Kidney (tissue), 14 donors: Measurements from ENCODE around the gene SNX5. TPM values are rescaled to one million over a fixed set of nuclear protein-coding genes. Genes with fewer than 3 reads are reported as not detected.

Experiments
- DNase-seq, 5 donors: peaks; one replicate each; pipeline ENCODE4 v3.0.0-alpha.2; 2013 to 2020
- FAIRE-seq: peaks from 2 replicates; lab custom pipeline; 2012; peaks lifted over from hg19 to GRCh38; lab: Jason Lieb, UNC
- H3K27ac ChIP-seq, 2 donors: one replicate each; pipeline ENCODE4 v1.7.0; 2013; ENCODE audit warnings: low read depth in 2 of 2, low read length in 2 of 2, inconsistent platforms in 1 of 2
- H3K27me3 ChIP-seq: one replicate; pipeline ENCODE4 v1.7.1; 2013; ENCODE audit warnings: low read length, inconsistent platforms; ENCODE audit not compliant: control insufficient read depth, insufficient read depth
- H3K36me3 ChIP-seq, 3 donors: one replicate each; pipeline versions ENCODE4 v1.7.0 to v1.7.1; 2013; ENCODE audit warnings: low read length in 3 of 3, control low read depth in 1 of 3, inconsistent platforms in 1 of 3; ENCODE audit not compliant: insufficient read depth in 3 of 3, control insufficient read depth in 2 of 3
- H3K4me1 ChIP-seq, 3 donors: one replicate each; pipeline versions ENCODE4 v1.7.0 to v1.7.1; 2013; ENCODE audit warnings: low read length in 3 of 3, inconsistent platforms in 1 of 3, low read depth in 1 of 3; ENCODE audit not compliant: control insufficient read depth in 2 of 3, insufficient read depth in 2 of 3
- H3K4me3 ChIP-seq, 3 donors: one replicate each; pipeline versions ENCODE4 v1.7.0 to v1.8.1; 2013; ENCODE audit warnings: low read length in 3 of 3, control low read depth in 1 of 3, inconsistent platforms in 1 of 3
- H3K9ac ChIP-seq, 3 donors: one replicate each; pipeline versions ENCODE4 v1.7.0 to v1.7.1; 2013; ENCODE audit warnings: low read length in 3 of 3, control low read depth in 1 of 3, inconsistent platforms in 1 of 3
- H3K9me3 ChIP-seq, 3 donors: one replicate each; pipeline versions ENCODE4 v1.7.0 to v1.7.1; 2013; ENCODE audit warnings: low read length in 3 of 3, control low read depth in 1 of 3, inconsistent platforms in 1 of 3; ENCODE audit not compliant: control insufficient read depth in 2 of 3, insufficient read depth in 1 of 3
- intact Hi-C: fragments of 100-400 bp; cut with DNase I; formaldehyde crosslinking; loops from one replicate; pipeline ENCODE4 v1.11.1; 2022
- polyA plus RNA-seq: library from polyadenylated mRNA; stranded (reverse); fragments of 350-450 nt; fragmentation: Illumina TruSeq; extraction: RNeasy Lipid Tissue Mini Kit (QIAGEN cat#74804); gene quantifications from one replicate; pipeline ENCODE4 v1.2.3, GENCODE V29; 2014; ENCODE audit warnings: low read depth, low replicate concordance; ENCODE audit not compliant: insufficient read depth
- total RNA-seq: library from RNA; stranded (reverse); fragmentation: NEBNext Ultra II Directional; extraction: Animal tissue kit (Norgen Biotek cat#: 25700); gene quantifications from one replicate; pipeline ENCODE4 v1.2.1, GENCODE V29; 2021
- TF ChIP-seq, protein P1 (sequence below): IDR thresholded peaks from 3 replicates; pipeline ENCODE4 v1.5.1; 2012; ENCODE audit warnings: mild to moderate bottlenecking, moderate library complexity, borderline replicate concordance; ENCODE audit not compliant: insufficient read depth; ENCODE audit errors: extremely low read depth
- donor health status: control.
- donor health status: control.
- donor health status: control.
- donor health status: control.
- donor health status: control.
- donor health status: DM: yes; HTN: yes; CAD: no.
- donor health status: Normal renal cell carcinoma (clear cell type).

Gene SNX5
- total and polyA plus RNA-seq, 2 donors from 2014 or later, result 94.9 to 133 TPM

- intact Hi-C loops, result no loop called here
- Histone ChIP-seq H3K27me3 (no peaks in the 10 kb centered on the region), H3K4me3 (no peak overlapping the region), H3K9me3 (no peaks in the 10 kb centered on the region), H3K4me1 (no peaks in the 10 kb centered on the region), H3K36me3 (no peaks in the 10 kb centered on the region), H3K27ac (no peak overlapping the region), H3K9ac (no peak overlapping the region)
- TF ChIP-seq, protein P1, sequence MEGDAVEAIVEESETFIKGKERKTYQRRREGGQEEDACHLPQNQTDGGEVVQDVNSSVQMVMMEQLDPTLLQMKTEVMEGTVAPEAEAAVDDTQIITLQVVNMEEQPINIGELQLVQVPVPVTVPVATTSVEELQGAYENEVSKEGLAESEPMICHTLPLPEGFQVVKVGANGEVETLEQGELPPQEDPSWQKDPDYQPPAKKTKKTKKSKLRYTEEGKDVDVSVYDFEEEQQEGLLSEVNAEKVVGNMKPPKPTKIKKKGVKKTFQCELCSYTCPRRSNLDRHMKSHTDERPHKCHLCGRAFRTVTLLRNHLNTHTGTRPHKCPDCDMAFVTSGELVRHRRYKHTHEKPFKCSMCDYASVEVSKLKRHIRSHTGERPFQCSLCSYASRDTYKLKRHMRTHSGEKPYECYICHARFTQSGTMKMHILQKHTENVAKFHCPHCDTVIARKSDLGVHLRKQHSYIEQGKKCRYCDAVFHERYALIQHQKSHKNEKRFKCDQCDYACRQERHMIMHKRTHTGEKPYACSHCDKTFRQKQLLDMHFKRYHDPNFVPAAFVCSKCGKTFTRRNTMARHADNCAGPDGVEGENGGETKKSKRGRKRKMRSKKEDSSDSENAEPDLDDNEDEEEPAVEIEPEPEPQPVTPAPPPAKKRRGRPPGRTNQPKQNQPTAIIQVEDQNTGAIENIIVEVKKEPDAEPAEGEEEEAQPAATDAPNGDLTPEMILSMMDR, result no peak
- DNase-seq (peak in 1 of 5 donors; percentile 66), FAIRE-seq (no peak)
These were observed 43.3 kb downstream of the SNX5 start for GRCh38 chr20:17925141-17925939.

- TF ChIP-seq, protein P1, result no peak
- Histone ChIP-seq H3K36me3 (no peaks in the 10 kb centered on the region), H3K27me3 (no peaks in the 10 kb centered on the region), H3K9me3 (no peaks in the 10 kb centered on the region), H3K4me1 (no peaks in the 10 kb centered on the region), H3K9ac (no peak overlapping the region), H3K4me3 (no peak overlapping the region), H3K27ac (no peak overlapping the region)
- intact Hi-C loops, result no loop called here
- DNase-seq, result no peak
- FAIRE-seq, result no peak
These were observed 46.8 kb downstream of the SNX5 start for GRCh38 chr20:17921774-17922173.

DNA sequence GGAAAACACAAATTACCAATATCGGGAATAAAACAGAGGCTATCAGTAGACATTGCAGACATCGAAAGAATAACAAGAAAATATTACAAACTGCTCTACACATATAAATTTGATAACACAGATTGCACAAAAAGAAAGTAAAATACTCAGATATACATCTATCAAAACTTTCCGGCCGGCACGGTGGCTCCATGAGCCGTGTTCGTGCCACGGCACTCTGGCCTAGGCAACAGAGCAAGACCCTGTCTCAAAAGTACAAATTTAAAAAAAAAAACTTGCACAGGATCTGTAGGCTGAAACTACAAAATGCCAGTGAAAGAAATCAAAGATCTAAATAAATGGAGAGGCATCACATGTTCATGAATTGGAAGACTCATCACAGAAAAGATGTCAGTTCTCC lies 49.4 kb downstream of the SNX5 start:
- no peak for FAIRE-seq

More for the DNA sequence above, 49.4 kb downstream of the SNX5 start:
- H3K27me3 ChIP-seq, result no peaks in the 10 kb centered on the region
- no peak overlapping the region for H3K4me3 ChIP-seq
- DNase-seq, result no peak
- no peak overlapping the region for H3K27ac ChIP-seq
- H3K9ac ChIP-seq, result no peak overlapping the region
- TF ChIP-seq, protein P1, result no peak
- no peaks in the 10 kb centered on the region for H3K4me1 ChIP-seq
- H3K36me3 ChIP-seq, result no peaks in the 10 kb centered on the region
- intact Hi-C loops, result no loop called here
- H3K9me3 ChIP-seq, result no peaks in the 10 kb centered on the region
